GM19397 (cell line): ENCODE results near the gene PGF.

Experiments used
- ATAC-seq: cut with Tn5 transposase; IDR thresholded peaks from one replicate; pipeline ENCODE4 v1.9.1; 2021; ENCODE audit warnings: mild to moderate bottlenecking, moderate library complexity; ENCODE audit not compliant: unreplicated experiment

The PGF gene

DNA sequence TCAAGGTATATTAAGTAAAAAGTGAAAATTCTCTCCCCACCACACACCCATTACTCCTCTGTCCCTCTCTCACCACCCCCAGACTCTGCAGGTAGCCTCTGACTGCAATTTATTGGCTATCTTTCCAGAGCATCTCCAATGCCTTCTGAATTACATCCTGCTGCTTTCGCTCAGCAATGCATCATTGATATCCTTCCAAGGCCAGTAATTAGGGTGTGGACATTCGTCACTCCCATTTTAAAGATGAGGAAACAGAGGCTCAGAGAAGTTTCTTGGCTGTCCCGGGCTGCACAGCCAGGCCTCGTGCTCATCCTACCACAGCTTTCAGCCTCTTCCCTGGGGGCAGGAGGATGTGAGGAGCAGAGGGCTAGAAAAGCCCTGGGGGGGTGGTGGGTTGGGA is 23.6 kb upstream of the PGF start:
- no peak for ATAC-seq

GRCh38 chr14:74978416-74978947 is 23.1 kb upstream of the PGF start:
- ATAC-seq = no peak

- ATAC-seq = no peak
Measured at GRCh38 chr14:74977901-74978385, 22.5 kb upstream of the PGF start.

DNA sequence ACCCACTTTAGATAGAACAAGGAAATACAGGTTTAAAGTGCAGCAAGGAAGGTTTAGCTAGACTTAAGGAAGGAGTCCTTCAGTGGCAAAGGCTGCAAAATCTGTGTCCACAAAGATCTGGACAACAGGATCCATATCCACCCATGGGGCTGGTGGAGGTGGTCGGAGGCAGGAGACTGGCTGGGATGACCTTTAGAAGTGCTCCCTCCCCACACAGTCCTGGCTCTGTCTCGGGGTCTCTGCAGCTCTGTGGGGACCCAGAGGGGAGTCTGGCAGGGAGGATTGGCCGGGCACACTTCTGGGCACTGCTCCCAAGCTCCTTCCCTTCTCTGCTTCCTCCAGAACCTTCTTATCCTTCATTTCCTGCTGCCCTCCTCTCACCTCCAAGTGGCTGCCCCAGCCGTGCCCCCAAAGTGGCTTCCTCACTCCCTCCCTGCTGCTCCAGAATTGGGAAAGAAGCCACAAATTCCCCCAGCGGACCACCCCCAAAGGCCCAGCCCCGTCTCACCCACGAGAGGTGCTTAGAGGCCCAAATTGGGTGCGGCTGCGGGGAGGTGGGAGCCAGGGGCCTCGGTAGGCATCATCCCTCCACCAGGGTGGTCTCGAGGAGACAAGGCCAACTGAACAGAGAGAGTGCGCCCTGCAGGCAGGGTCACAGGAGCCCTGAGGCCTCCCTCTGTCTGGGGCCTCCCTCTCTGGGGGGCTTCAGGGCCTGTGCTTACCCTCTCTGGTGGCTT is 21.9 kb upstream of the PGF start:
- ATAC-seq = no peak

- ATAC-seq = no peak
Measured at GRCh38 chr14:74976264-74977113, 21.1 kb upstream of the PGF start.

DNA sequence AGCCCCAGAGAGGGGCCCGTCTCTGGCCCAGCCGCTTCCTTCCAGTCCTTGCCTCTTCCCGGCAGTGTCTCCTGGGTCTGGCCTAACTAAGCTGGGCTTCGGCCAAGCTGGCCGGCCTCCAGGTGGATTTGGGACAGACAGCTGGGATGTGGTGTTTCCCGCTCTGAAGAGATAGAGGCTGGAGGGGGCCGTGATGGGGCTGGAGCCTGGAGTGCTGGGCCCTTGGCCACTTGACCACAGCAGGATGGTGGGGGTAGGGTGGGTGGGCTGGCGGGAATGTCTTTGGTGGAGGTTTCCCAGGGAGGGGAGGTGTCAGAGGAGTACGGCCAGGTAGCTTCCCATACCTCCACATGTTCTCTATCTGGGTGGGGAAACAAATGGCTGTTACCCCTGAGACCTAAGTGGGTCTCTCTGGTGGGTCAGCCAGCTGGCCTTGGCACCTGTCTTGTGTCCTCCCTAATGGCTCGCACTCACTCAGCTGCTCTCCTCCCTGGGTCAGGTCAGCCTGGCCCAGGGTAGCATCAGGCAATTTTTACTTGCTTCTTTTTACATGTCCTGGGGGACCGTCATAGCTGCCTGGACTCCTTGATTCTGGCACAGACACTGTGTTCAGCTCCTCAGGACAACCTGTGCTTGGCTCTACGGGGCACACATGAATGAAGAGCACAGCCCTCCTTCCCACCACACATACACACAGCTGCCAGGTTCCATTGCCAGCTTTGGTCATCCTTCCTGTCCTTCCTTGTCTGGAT is 19.8 kb upstream of the PGF start:
- no peak for ATAC-seq

DNA sequence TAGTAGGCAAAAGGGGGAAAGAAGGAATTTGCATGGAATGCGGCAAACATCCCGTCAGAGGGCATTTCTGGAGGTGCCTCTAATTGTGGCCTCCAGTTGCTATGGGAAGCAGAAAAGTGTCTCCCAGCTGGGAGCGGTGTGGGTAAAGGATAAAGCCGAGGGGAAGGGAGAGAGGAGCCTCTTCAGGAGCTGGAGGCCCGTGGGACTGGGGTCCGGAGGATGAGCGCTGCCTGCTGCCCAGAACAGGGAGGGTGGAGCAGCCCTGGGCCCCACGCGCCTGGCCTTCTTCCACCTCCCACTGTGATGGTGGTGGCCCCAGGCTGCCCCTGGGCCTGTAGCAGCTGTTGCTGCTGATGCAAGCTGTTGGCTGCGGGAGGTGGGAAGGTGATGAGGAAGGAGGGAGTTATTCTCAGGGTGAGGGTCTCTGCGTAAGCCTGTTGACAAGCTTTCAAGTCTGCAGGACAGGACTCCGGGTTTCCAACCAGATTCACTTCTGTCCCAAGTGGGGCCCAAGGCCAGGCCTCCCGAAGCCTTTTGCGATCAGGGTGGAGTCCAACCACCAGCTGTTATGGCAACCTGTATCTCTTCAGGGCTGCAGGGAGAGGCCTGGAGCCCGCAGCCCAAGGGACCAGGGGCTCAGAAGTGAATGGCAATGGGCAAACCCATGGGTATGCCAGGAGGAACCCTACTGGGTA is 19.1 kb upstream of the PGF start:
- no peak for ATAC-seq

DNA sequence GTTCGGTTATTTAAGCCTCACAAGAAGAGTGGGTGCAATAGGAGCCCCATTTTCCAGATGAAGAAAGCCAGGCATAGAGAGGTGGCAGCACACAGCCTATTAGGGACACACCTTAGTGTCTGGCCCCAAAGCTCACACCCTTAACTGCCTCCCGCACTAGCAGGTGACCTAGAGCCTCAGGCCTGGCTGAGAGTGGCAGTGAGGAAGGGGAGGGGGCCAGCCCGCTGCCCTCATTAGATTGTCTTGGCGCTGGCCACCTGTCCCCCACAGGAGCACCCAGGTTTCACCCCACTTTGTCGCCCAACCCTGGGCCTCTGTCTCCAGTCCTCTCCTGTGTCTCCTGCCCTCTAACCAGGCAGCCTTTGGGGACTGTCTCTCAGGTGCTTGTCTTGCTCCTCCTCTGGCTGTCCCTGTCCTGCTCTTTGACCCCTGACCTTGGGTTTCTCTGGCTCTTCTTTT is 18.5 kb upstream of the PGF start:
- ATAC-seq = no peak

GRCh38 chr14:74973003-74973653 is 17.7 kb upstream of the PGF start:
- ATAC-seq = no peak

DNA sequence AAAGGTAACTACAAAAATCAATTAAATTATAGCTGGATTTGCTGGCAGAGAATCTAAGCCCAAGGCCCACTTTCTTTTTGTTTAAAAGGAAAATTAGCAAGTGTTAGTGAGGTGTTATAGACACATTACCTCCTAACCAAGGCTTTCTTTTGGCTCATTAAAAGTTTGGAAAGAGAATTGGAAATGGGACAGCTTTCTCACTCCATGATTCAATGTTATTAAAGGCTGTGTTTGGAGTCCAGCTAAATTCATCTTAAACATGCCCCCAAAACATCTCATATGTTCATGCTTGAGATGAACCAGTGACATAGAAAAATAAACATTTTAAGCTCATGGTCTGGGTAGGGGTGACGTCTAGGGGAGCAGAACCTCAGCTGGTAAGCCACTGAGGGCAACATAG is 13.4 kb upstream of the PGF start:
- ATAC-seq = no peak

DNA sequence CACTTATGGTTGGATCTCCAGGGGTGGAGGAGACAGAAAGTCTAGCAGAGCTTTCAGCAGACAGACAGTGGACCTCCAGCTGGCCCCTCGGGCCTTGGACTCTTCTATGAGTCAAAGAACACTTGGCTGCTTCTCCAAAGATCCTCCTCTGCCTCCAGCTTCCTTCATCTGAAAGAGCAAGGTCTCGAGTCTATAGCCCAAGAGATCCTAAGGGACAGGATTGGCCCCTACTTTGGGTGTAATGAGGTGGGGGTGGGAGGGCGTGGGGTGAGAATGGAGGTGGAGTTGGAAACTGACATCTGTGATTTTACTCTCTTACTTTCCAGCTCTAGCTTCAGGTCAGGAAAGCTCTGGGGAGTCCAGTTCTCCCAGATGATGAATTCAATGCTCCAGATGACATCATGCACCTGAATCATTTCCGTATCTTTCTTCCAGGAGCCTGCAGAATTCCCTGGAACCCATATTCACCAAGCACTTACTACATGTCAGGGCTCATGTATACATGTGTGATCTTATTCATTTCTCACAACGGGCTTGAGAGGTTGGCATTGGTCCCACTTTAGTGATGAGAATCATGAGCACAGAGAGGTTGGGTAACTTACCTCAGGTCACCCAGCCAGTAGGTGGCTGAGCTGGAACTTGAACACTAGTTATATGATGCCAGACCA is 10.2 kb upstream of the PGF start:
- ATAC-seq = no peak

GRCh38 chr14:74964787-74965485 is 9.5 kb upstream of the PGF start:
- ATAC-seq = no peak

DNA sequence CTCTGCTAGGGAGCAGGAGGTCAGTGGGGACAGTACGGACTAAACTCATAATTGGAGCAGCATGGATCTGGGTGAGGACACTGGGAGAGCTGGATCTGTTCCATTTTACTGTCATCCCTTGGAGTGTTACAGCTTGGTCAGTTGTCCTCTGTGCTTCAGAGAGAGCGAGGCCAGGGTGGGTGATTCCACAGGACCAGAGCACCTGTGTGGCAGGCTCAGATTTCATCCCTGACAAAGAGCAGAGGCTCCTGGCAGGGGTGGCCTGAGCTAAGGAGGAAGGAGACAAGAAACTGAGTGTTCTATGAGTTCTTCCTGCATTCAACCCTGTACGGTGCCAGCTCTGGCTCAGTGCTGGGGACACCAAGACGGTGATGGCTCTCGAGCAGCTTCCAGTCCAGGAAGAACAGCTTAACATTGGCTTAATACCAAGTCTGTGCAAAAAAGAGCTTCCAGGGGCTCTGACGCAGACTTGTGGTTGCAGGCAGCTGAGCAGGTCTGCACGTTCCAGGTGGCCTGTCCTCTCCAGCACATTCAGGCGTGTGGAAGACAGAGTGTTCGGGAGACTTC is 8.4 kb upstream of the PGF start:
- ATAC-seq = no peak

DNA sequence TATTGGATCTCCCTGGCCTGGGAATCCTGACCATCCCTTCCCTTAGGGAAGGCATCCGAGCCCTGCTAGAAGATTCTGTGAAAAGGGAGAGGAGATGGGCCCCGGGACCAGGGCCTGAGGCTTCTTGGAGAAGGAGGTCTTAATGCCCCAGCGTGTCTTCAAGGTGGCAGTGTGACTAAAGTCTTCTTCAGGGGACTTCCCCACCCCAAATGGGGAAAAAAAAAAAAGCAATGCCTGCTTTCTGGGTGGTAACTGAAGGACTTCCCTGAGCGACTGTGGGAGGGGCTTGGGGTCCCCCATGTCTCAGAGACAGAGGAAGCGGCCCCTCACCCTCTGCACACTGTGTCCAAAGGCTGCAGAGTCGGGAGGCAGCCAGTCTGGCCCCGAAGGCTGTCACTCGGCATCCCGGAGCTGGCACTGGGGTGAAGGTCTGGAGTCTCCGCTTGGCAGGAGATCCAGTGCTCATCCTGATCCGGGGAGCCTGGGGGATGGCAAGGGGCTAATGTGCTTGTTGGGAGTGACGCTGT is 7.8 kb upstream of the PGF start:
- ATAC-seq = no peak

DNA sequence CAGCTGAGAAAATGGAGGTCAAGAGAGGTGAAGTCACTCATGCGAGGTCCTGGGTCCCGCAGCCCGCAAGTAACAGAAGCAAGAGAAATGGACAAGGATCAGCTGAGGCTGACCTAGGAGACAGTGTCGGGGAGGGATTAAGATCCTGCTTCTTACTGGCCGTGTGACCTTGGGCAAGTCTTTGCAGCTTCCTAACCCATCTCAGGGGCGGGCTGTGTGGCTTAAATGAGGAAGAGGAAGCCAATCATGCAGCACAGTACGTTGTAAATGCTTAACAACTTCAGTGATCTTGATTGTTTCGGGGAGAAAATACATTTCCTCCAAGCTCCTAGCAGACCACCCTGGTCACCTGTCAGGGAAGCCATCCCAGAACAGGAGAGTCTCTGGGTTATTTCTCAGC is 7.1 kb upstream of the PGF start:
- no peak for ATAC-seq

GRCh38 chr14:74962046-74962445 is 6.6 kb upstream of the PGF start:
- ATAC-seq = no peak

DNA sequence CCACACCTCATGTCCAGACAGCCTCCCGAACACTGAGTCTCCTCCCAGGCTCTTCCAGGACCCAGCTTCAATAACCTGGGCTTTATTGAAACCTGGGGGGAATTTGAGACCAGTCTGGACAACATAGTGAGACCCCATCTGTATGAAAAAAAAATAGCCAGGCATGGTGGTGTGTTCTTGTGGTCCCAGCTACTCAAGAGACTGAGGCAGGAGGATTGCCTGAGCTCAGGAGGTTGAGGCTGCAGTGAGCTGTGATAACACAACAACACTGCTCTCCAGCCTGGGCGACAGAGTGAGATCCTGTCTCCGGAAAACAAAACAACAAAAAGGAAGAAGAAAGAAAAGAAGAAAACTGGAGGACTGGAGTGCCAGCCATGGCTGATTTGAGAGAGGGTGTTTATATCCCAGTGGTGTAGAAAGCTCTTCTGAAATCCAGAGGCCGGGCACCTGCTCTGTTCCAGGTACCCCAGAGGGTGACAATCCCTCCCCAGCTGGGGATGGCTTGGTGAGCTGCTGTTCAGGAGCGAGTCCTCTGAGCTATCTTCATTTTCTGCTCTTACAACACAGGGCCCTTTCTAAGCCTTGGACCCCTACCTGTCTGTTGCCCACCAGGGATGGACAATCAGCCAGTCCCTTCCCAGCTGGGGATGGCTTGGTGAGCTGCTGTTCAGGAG is 6.0 kb upstream of the PGF start:
- no peak for ATAC-seq

GRCh38 chr14:74960736-74961135 is 5.3 kb upstream of the PGF start:
- ATAC-seq = no peak
